Cardiac septum (tissue), 1 donor: ENCODE measurements around the gene CCDC195. TPM values are rescaled to one million over a fixed set of nuclear protein-coding genes. Genes with fewer than 3 reads are reported as not detected.
"Not testable (repeated sequence)": the region's sequence is repeated elsewhere in the genome, so short reads cannot be mapped to it uniquely, and the experiment has no call there.

ENCODE experiments used
- DNase-seq: peaks from one replicate; pipeline ENCODE4 v3.0.0-alpha.2; 2020; ENCODE audit warnings: low spot score
- intact Hi-C: fragments of 100-400 bp; cut with DNase I; formaldehyde crosslinking; loops from one replicate; pipeline ENCODE4 v1.14.0; 2022
- total RNA-seq: library from RNA; stranded (reverse); fragmentation: NEBNext Ultra II Directional; extraction: Animal tissue kit (Norgen Biotek cat#: 25700); gene quantifications from one replicate; pipeline ENCODE4 v1.2.1, GENCODE V29; 2021
- donor health status: DM: no; HTN: no; CAD: no.

The CCDC195 gene
- total RNA-seq, 1 donor from 2014 or later = not detected

- intact Hi-C loops = no loop called here
- DNase-seq = no peak
Observed at GRCh38 chr2:224694502-224694901, 21.7 kb downstream of the CCDC195 start.

GRCh38 chr2:224691563-224691962, 24.6 kb downstream of the CCDC195 start:
- DNase-seq = no peak
- intact Hi-C loops = no loop called here

GRCh38 chr2:224690868-224691267, 25.3 kb downstream of the CCDC195 start:
- no peak for DNase-seq
- intact Hi-C loops = no loop called here

GRCh38 chr2:224689539-224689938, 26.6 kb downstream of the CCDC195 start:
- intact Hi-C loops = no loop called here
- no peak for DNase-seq

GRCh38 chr2:224688997-224689396, 27.2 kb downstream of the CCDC195 start:
- DNase-seq = no peak
- intact Hi-C loops = no loop called here

GRCh38 chr2:224687156-224687555, 29.0 kb downstream of the CCDC195 start:
- intact Hi-C loops = no loop called here
- DNase-seq = no peak

- DNase-seq = no peak
- intact Hi-C loops = no loop called here
Observed at GRCh38 chr2:224685121-224685520, 31.0 kb downstream of the CCDC195 start.

- no peak for DNase-seq
Observed at GRCh38 chr2:224682134-224682533, 34.0 kb downstream of the CCDC195 start.

GRCh38 chr2:224671731-224672130, 44.4 kb downstream of the CCDC195 start:
- intact Hi-C loops = no loop called here
- no peak for DNase-seq

More at GRCh38 chr2:224682134-224682533, 34.0 kb downstream of the CCDC195 start:
- intact Hi-C loops = no loop called here

GRCh38 chr2:224670203-224670602, 46.0 kb downstream of the CCDC195 start:
- intact Hi-C loops = no loop called here
- no peak for DNase-seq

- DNase-seq = no peak
- intact Hi-C loops = no loop called here
Observed at GRCh38 chr2:224669449-224669848, 46.7 kb downstream of the CCDC195 start.

- DNase-seq = no peak
- intact Hi-C loops = no loop called here
Observed at GRCh38 chr2:224668123-224668909, 47.8 kb downstream of the CCDC195 start.

GRCh38 chr2:224666951-224667553, 49.1 kb downstream of the CCDC195 start:
- intact Hi-C loops = no loop called here

GRCh38 chr2:224663322-224663721, 52.8 kb downstream of the CCDC195 start:
- intact Hi-C loops, DNase-seq: not testable (repeated sequence)

More at GRCh38 chr2:224666951-224667553, 49.1 kb downstream of the CCDC195 start:
- no peak for DNase-seq

- DNase-seq, intact Hi-C loops: not testable (repeated sequence)
Observed at GRCh38 chr2:224661708-224662107, 54.5 kb downstream of the CCDC195 start.

GRCh38 chr2:224659714-224660113, 56.5 kb downstream of the CCDC195 start:
- no peak for DNase-seq

GRCh38 chr2:224658780-224659405, 57.3 kb downstream of the CCDC195 start:
- intact Hi-C loops = no loop called here
- no peak for DNase-seq

More at GRCh38 chr2:224659714-224660113, 56.5 kb downstream of the CCDC195 start:
- intact Hi-C loops = no loop called here

- intact Hi-C loops = no loop called here
- no peak for DNase-seq
Observed at GRCh38 chr2:224657349-224657748, 58.8 kb downstream of the CCDC195 start.

GRCh38 chr2:224655006-224655537, 61.1 kb downstream of the CCDC195 start:
- intact Hi-C loops = no loop called here
- DNase-seq = no peak
